RWPE2 (cell line): ENCODE results near the gene DHX34.
A peak's percentile ranks its signal among the peaks of the same experiment; 100 is the strongest.

Experiments used
- ATAC-seq: fragments of 200-7000 bp; cut with Tn5 transposase; 3 replicates; pipeline ENCODE4 v1.9.1; 2021; ENCODE audit warnings: low read depth
- DNase-seq: peaks from one replicate; pipeline ENCODE4 v3.0.0-alpha.2; 2020; ENCODE audit warnings: low spot score
- H3K27ac ChIP-seq: fragments of 450-650 bp; 2 replicates; pipeline ENCODE4 v1.5.1; 2017; ENCODE audit warnings: mild to moderate bottlenecking; ENCODE audit not compliant: poor library complexity, severe bottlenecking
- H3K27me3 ChIP-seq: fragments of 250-450 bp; sonication (Bioruptor Pico); 2 replicates; pipeline ENCODE4 v1.5.1; 2021; ENCODE audit warnings: mild to moderate bottlenecking, moderate library complexity; ENCODE audit not compliant: insufficient read depth, poor library complexity, severe bottlenecking
- H3K36me3 ChIP-seq: fragments of 250-450 bp; sonication (Bioruptor Pico); 2 replicates; pipeline ENCODE4 v1.5.1; 2020; ENCODE audit warnings: low read depth, mild to moderate bottlenecking, moderate library complexity
- H3K4me1 ChIP-seq: fragments of 250-450 bp; sonication (Bioruptor Pico); 2 replicates; pipeline ENCODE4 v1.5.1; 2021; ENCODE audit warnings: mild to moderate bottlenecking, moderate library complexity; ENCODE audit not compliant: insufficient read depth, poor library complexity, severe bottlenecking
- H3K4me3 ChIP-seq: fragments of 250-450 bp; sonication (Bioruptor Pico); 2 replicates; pipeline ENCODE4 v1.5.1; 2021; ENCODE audit warnings: mild to moderate bottlenecking, moderate library complexity; ENCODE audit not compliant: severe bottlenecking
- H3K9me3 ChIP-seq: fragments of 250-450 bp; sonication (Bioruptor Pico); 2 replicates; pipeline ENCODE4 v1.5.1; 2021; ENCODE audit warnings: mild to moderate bottlenecking, moderate library complexity; ENCODE audit not compliant: severe bottlenecking
- TF ChIP-seq, protein P1 (sequence below): fragments of 450-650 bp; IDR thresholded peaks from one replicate; pipeline ENCODE4 v1.5.1; 2017; ENCODE audit warnings: mild to moderate bottlenecking, moderate library complexity; ENCODE audit not compliant: poor library complexity, severe bottlenecking

The DHX34 gene

GRCh38 chr19:47413941-47414340 lies 64.8 kb downstream of the DHX34 start:
- ATAC-seq = no peak
- TF ChIP-seq, protein P1, sequence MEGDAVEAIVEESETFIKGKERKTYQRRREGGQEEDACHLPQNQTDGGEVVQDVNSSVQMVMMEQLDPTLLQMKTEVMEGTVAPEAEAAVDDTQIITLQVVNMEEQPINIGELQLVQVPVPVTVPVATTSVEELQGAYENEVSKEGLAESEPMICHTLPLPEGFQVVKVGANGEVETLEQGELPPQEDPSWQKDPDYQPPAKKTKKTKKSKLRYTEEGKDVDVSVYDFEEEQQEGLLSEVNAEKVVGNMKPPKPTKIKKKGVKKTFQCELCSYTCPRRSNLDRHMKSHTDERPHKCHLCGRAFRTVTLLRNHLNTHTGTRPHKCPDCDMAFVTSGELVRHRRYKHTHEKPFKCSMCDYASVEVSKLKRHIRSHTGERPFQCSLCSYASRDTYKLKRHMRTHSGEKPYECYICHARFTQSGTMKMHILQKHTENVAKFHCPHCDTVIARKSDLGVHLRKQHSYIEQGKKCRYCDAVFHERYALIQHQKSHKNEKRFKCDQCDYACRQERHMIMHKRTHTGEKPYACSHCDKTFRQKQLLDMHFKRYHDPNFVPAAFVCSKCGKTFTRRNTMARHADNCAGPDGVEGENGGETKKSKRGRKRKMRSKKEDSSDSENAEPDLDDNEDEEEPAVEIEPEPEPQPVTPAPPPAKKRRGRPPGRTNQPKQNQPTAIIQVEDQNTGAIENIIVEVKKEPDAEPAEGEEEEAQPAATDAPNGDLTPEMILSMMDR = no peak
- Histone ChIP-seq H3K36me3 (no peaks in the 10 kb centered on the region), H3K9me3 (no peaks in the 10 kb centered on the region), H3K4me3 (no peak overlapping the region), H3K4me1 (peaks cover 4% of the 10 kb centered on the region), H3K27ac (no peak overlapping the region), H3K27me3 (no peaks in the 10 kb centered on the region)
- DNase-seq = no peak

DNA sequence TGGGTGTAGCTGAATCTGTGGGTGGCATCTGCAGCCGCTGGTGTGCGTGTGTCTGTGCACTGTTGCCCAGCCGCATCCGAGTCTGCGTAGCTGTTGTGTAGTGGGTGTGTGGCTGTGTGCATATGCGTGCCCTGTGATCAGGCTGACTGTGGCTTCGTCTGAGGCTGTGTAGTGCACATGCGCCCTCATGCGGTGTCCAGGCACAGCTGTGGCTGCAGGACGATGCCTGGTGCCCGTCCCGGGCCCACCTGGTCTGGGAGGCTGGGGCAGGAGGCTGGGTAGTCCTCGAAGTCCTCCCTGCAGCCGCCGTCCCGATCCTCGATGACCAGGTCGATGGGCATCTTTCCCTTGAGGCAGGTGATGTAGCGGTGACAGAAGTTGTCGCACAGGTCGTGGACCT lies 65.4 kb downstream of the DHX34 start:
- TF ChIP-seq, protein P1 = peak; percentile 20
- Histone ChIP-seq H3K27me3 (peaks cover 1% of the 10 kb centered on the region), H3K9me3 (no peaks in the 10 kb centered on the region), H3K27ac (no peak overlapping the region), H3K36me3 (no peaks in the 10 kb centered on the region), H3K4me1 (peaks cover 4% of the 10 kb centered on the region), H3K4me3 (no peak overlapping the region)
- DNase-seq = no peak
- peak; percentile 22; the same call in 1 of the 3 replicates for ATAC-seq

GRCh38 chr19:47415953-47416642 lies 67.0 kb downstream of the DHX34 start:
- ATAC-seq = no peak
- H3K27ac ChIP-seq = no peak overlapping the region
- no peaks in the 10 kb centered on the region for H3K9me3 ChIP-seq
- peaks cover 17% of the 10 kb centered on the region for H3K27me3 ChIP-seq
- H3K4me3 ChIP-seq = no peak overlapping the region
- H3K36me3 ChIP-seq = no peaks in the 10 kb centered on the region
- DNase-seq = no peak
- H3K4me1 ChIP-seq = peaks cover 4% of the 10 kb centered on the region
- TF ChIP-seq, protein P1 = no peak

GRCh38 chr19:47416643-47416985 lies 67.5 kb downstream of the DHX34 start:
- no peaks in the 10 kb centered on the region for H3K9me3 ChIP-seq
- ATAC-seq (no peak), DNase-seq (no peak)
- H3K4me3 ChIP-seq = no peak overlapping the region
- no peaks in the 10 kb centered on the region for H3K36me3 ChIP-seq
- no peak overlapping the region for H3K27ac ChIP-seq
- TF ChIP-seq, protein P1 = no peak
- peaks cover 4% of the 10 kb centered on the region for H3K4me1 ChIP-seq
- H3K27me3 ChIP-seq = peaks cover 22% of the 10 kb centered on the region

DNA sequence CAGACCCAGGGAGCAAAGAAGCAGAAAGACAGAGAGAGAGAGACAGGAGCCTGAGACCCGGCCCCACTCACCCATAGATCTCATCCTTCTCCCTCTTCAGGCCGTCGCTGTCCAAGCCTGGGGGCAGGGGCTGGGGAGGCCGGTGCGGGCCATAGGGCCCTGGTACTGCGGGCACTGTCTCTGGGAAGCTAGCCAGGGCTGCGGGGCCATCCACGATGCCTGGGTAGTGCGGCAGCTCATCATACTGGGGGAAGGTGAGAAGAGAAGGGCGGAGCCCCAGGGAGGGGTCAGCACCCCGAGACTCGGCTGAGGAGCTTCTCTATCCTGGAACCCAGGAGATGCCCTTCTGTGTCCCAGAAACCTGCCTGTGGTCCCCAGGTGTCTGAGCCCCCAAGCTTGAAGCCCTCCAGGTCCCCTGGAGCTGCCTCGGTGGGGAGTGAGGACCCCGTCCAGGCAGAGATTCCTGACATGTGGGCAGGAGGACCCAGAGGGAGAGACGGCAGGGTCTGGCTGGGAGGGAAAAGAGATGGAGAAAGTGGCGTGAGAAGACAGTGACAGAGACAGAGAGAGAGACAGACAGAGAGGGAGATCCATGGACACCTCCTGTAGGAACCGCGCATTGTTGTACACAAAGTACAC lies 68.1 kb downstream of the DHX34 start:
- no peak overlapping the region for H3K4me3 ChIP-seq
- no peak for ATAC-seq
- TF ChIP-seq, protein P1 = no peak
- no peaks in the 10 kb centered on the region for H3K36me3 ChIP-seq
- H3K27me3 ChIP-seq = peaks cover 29% of the 10 kb centered on the region
- H3K27ac ChIP-seq = no peak overlapping the region
- no peaks in the 10 kb centered on the region for H3K9me3 ChIP-seq
- no peak for DNase-seq
- H3K4me1 ChIP-seq = peaks cover 4% of the 10 kb centered on the region
